HepG2 (cell line): Measurements from ENCODE around the gene TP73.

ENCODE experiments used
- CHCHD3 ChIP-seq: sonication (generic); formaldehyde crosslinking; IDR thresholded peaks from 2 replicates; pipeline ENCODE4 v1.8.0; 2022; ENCODE audit warnings: mild to moderate bottlenecking, missing genetic modification reagents, moderate library complexity
- FOXP4 ChIP-seq: sonication (generic); formaldehyde crosslinking; IDR thresholded peaks from 2 replicates; pipeline ENCODE4 v1.4.0; 2020; ENCODE audit warnings: missing genetic modification reagents
- HIVEP1 ChIP-seq: sonication (generic); formaldehyde crosslinking; IDR thresholded peaks from 2 replicates; pipeline ENCODE4 v1.4.0; 2020; ENCODE audit warnings: mild to moderate bottlenecking, missing genetic modification reagents
- KAT7 ChIP-seq: IDR thresholded peaks from 2 replicates; pipeline ENCODE4 v1.6.1; 2018; ENCODE audit warnings: borderline replicate concordance, missing compliant biosample characterization
- SRSF1 ChIP-seq: fragments of 200-400 bp; formaldehyde crosslinking; optimal IDR thresholded peaks from 2 replicates; pipeline ENCODE3; 2017; ENCODE audit warnings: mild to moderate bottlenecking, low read depth, low read length, moderate library complexity
- TAF1 ChIP-seq: sonication (generic); formaldehyde crosslinking; IDR thresholded peaks from 2 replicates; pipeline ENCODE4 v1.4.0; 2020; ENCODE audit warnings: missing genetic modification reagents

- TF ChIP-seq CHCHD3 (no peak), SRSF1 (no peak), FOXP4 (no peak), HIVEP1 (CRISPR knock-in tag) (no peak), TAF1 (no peak), KAT7 (CRISPR knock-in tag) (no peak)
Observed at GRCh38 chr1:3744646-3745045, 92.3 kb downstream of the TP73 start.
